HG03025 (cell line): Measurements from ENCODE around the gene NDC1.

ENCODE experiments used
- ATAC-seq: cut with Tn5 transposase; IDR thresholded peaks from one replicate; pipeline ENCODE4 v1.9.1; 2021; ENCODE audit warnings: mild to moderate bottlenecking, moderate library complexity; ENCODE audit not compliant: unreplicated experiment, low FRiP score

Gene NDC1

DNA sequence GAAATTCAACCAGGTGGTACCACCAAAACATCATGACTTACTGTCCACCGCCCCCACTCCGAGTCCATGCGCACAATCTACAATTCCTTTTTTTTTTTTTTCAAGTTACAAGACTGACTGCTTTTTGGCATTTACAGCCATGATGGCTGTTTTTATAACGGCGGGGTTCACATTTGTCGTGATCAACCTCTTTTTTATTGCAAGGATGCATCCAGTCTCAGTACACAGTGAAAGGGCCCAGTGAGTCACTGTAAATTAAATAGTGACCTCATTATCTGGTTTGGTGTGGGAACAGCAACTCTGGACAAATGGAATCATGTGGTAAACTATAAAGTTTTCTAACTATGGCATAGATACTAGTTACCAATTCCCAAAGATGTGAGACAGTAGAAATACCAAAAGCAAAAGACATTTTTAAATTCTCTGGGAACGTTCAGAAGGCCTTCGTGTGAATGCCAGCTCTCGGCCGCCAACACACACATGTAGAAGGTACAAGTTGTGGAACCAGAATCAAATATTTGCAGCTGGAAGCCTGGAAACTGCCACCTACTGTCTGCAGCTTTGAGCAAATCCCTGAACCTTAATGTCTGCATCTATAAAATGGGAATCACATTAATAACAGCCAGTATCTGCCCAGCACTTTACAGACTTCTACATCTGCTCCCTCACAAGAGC lies 104.0 kb downstream of the NDC1 start:
- no peak for ATAC-seq

GRCh38 chr1:53733447-53733931 lies 104.6 kb downstream of the NDC1 start:
- no peak for ATAC-seq

GRCh38 chr1:53732912-53733317 lies 105.2 kb downstream of the NDC1 start:
- no peak for ATAC-seq

DNA sequence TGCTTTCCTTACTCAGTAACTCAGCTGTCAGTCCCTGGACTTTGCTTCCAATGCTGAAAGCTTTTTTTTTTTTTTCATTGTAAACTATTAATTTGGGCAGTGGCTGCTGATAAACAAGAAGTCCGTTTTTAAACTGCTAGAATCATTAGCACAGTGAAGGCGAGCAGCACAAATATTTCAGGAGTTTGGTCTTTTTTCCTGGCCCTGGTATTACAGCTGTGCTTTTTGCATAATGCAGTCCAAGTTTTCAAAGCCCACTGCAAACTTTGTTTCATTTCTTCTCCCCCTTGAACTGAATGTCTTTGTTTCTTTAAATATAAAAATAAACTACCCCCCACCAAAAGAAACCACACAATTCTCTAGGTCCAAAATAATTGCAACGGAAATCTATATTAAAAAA lies 105.7 kb downstream of the NDC1 start:
- no peak for ATAC-seq

DNA sequence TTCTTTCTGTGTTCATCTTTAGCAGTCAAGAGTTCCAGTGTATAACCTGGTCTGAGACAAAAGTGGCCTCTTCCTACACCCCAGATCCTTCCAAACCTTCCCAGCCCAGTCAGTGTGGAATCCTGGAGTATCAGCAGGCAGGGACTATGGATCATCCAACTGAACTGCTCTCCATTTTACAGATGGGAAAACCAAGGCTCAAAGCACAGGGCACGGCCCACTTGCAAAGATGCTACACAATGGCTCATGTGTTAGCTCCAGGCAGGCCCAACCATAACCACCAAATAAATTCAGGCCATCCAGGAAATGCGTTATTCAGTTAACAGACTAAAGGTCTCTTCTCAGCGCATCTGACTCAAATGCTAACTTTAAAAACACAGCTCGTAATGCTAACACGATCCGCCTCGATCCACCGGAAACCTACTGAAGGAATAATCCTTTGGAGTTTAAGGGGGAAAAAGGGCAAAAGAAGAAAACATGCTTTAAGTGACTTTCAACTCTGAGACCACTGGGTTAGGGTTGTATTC lies 106.3 kb downstream of the NDC1 start:
- no peak for ATAC-seq

DNA sequence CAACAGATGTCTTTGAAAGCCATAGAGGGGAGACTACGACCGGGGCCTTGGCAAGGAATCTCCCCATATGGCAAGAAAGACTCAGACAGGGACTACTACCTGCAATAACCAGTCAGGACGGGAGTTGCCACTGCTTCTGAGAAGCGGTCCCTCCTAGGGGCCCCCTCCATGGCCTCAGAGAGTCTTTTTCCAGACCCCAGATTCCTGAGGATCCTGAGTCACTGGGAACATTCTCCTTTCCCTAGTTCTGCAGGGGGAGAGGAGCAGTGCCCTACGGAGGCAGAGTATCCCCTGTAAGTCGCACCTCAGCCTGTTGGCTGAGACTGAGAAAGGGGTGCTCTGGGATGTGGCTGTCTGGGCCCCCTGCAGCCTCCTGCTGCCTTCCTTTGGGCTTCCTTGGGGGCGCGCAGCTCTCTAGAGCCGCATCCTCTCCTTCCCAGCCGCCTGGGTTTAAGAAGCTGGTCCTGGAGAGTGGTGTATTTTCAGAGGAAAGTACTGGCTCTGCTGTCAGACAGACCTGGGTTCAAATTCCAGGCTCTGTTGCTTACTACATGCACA lies 107.0 kb downstream of the NDC1 start:
- no peak for ATAC-seq

DNA sequence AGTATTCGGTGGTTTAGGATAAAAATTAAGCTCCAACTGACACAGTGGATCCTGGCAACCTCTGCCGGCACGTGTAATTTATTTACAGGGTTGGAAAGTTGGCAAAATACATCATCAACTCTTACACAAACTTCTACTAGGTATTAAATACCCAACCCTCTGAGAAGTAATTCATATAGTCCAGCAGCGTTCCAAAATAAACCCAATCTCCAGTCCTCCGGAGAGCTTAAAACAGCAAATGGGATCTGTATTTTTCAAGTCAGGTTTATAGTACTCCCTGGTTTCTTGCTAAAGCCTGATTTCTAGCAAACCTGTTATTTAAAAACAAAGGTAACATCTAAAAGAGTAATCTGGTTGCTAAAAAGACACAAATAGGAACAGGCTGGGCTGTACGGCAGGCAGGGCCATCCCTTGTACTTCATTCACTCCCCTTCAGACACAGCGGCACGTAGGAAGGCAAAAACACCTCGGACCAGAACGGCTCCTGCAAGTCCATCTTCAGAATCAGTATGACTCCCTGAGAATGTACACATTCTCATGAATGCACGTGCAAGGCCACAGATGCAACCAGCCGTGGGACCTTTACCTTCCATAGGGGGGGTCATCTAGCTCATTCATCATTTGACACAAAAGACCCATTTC lies 107.8 kb downstream of the NDC1 start:
- ATAC-seq = no peak

DNA sequence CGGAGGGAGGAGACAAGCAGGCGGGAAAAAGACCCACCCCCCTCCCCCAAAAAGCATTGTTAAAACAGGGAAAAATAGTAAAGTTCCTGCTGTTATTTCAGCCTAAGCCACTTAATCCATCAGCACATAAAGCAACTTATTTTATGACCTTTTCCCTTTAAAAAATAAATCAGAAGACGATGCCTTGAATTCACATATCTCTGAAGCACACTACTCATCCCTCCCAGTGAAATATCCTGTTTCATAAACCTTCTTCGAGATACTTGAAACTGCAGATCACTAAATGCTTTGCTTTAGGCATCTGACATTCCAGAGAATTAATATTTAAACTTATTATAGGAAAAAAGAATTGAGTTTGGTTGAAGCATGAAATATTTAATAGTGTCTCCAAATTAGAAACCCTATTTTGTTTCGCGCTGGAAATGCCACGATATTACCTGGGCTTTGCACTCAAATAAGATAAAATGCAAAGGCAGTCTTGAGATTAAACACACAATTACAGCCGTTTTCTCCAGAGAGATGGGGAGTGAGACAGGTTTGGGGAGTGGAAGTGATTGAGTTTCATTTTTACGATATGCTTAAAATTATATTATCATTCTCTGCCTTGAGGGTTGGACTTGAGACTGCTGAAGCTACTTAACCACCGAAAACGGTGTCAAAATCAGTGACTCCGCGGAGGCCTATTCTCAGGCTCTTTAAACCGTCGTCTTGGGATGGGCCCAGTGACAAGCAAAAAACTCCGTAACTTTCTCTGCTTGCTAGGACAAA lies 108.5 kb downstream of the NDC1 start:
- no peak for ATAC-seq

- ATAC-seq = no peak
Measured at GRCh38 chr1:53728702-53729455, 109.2 kb downstream of the NDC1 start.

- no peak for ATAC-seq
Measured at GRCh38 chr1:53728196-53728595, 109.9 kb downstream of the NDC1 start.

- no peak for ATAC-seq
Measured at GRCh38 chr1:53727461-53728092, 110.5 kb downstream of the NDC1 start.

- no peak for ATAC-seq
Measured at GRCh38 chr1:53726009-53726600, 112.0 kb downstream of the NDC1 start.

- no peak for ATAC-seq
Measured at GRCh38 chr1:53725238-53725689, 112.8 kb downstream of the NDC1 start.

GRCh38 chr1:53722025-53722424 lies 116.1 kb downstream of the NDC1 start:
- no peak for ATAC-seq

DNA sequence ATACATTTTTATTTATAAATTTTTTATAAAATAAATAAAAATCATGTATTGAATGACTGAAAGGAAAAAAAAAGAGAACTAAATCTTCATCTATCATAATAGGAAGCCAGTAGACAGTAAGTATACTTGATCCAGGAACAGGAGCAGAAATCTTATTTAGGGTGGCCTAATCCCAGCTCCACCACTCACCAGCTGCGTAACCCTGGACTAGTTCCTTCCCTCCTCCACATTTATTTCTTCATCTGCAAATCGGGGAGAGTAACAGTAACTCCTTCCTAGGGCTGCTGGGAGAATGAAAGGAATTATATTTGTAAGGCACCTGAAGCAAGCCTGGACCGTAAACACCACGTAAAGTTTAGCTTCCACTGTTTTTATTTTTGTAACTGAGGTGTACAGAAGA lies 117.0 kb downstream of the NDC1 start:
- ATAC-seq = no peak

DNA sequence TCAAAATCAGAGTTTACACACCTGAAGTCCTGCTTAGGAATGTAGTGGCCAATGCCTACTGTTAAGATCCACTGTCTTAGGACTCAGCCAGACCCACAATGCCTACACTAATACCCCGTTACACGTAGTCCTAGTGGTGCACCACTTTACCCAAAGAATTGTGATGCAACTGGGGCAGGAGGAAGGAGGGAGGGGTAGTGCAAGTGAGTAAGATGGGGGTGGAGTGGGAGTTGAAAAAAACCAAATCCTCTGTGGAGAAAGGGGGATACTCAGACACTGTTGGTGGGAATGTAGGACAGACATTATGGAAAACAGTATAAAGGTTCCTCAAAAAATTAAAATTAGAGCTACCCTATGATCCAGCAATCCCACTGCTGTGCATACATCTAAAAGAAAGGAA lies 118.6 kb downstream of the NDC1 start:
- no peak for ATAC-seq

DNA sequence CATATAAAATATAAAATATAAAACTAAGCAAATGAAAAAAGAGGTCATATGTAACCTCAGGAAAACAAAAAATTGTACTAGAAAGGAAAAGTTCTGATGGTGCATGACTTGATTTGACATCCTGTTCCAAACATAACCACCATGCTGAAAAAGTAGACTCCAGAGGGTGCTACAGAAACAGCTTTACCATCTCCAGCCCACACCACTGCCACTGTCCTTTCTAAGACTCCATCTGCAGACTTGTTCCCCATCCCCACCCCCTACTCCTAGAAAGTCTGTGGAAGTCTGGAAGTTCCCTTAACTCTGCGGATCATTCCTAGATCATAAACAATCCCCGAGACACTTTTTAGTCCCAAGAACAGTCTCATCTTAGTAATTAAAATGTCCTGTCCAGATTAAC lies 119.7 kb downstream of the NDC1 start:
- no peak for ATAC-seq

DNA sequence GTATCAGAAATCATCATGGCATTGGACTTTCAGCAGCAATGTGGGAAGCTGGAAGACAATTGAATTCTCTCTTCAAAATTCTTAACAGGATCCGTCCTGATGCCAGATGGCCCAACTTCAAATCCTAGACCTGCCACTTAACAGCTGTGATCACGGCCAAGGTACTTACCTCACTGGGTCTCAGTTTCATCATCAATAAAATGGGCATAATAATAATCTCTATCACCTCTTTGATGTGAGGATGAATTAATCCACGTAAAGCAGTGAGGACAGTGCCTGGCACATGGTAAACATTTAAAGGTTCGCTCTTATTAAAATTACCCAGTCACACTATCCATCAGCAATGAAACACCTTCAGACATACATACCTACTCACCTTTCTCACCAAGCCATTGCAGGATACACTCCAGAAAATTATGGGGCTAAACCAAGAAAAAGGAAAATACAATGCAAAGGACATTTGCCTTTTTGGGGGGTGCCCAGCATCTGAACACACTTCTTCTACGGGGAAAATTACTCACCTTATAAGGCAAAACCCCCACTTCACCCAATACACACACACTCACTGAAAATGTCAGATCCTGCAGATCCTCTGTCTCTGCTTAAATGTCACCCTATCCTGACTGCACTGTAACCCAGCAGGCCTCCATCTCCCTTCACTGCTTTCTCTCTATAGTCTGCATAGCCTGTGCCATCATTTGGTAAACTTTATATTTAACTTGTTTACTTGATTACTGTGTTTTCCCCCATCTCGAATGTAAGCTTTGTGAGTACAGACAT lies 120.9 kb downstream of the NDC1 start:
- no peak for ATAC-seq

DNA sequence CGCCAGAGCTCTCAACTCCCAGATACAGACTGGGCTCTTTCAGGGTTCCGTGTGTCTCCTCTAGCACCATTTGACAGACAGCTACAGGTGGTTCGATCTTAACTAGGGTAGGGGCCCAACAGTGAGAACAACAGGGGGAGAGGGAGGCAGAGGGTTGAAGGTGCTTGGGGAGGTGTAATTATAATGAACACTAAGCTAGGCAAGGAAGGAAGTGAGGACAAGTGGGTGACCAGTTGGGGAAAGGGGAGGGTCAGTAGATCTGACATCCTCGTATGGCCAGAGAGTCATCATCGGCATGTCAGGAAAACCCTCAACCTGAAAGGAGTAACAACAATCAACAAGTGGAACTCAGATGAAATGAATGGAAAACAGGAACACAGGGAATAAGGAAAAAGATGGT lies 121.9 kb downstream of the NDC1 start:
- ATAC-seq = no peak
